Fibroblast of lung (primary cell): ENCODE results near the gene DDC. TPM values are rescaled to one million over a fixed set of nuclear protein-coding genes. Genes with fewer than 3 reads are reported as not detected.

ENCODE experiments used
- DNase-seq, 2 donors: peaks; one replicate each; pipeline versions ENCODE4 v3.0.0 to v3.0.0-alpha.2; 2010; ENCODE audit warnings: low read depth in 2 of 2
- H2AFZ ChIP-seq: 2 replicates; pipeline ENCODE4 v1.5.1; 2012; ENCODE audit warnings: low read length, control low read depth, inconsistent platforms
- H3K27ac ChIP-seq: 2 replicates; pipeline ENCODE4 v1.5.1; 2011; ENCODE audit warnings: low read length, control low read depth; ENCODE audit not compliant: insufficient read depth
- H3K27me3 ChIP-seq: 2 replicates; pipeline ENCODE4 v1.5.1; 2011; ENCODE audit warnings: mild to moderate bottlenecking, low read length; ENCODE audit not compliant: control insufficient read depth, insufficient read depth
- H3K36me3 ChIP-seq: 2 replicates; pipeline ENCODE4 v1.5.1; 2011; ENCODE audit warnings: low read length; ENCODE audit not compliant: control insufficient read depth, insufficient read depth
- H3K4me1 ChIP-seq: 2 replicates; pipeline ENCODE4 v1.5.1; 2011; ENCODE audit warnings: low read length; ENCODE audit not compliant: control insufficient read depth, insufficient read depth; ENCODE audit errors: extremely low read depth
- H3K4me2 ChIP-seq: 2 replicates; pipeline ENCODE4 v1.5.1; 2011; ENCODE audit warnings: low read length, control low read depth; ENCODE audit not compliant: insufficient read depth; ENCODE audit errors: extremely low read depth
- H3K4me3 ChIP-seq, 4 experiments: fragments of 200-600 bp in 1 of 4; sonication (generic) in 1 of 4; replicated peaks in 1 of 4; 2 replicates each; pipeline ENCODE4 v1.5.1; 2011 to 2016; ENCODE audit warnings: low read length in 4 of 4, low read depth in 3 of 4, mild to moderate bottlenecking in 3 of 4, control low read depth in 2 of 4, inconsistent platforms in 1 of 4, mixed read lengths in 1 of 4; ENCODE audit not compliant: insufficient read depth in 1 of 4; ENCODE audit errors: control extremely low read depth in 1 of 4
- H3K79me2 ChIP-seq: 2 replicates; pipeline ENCODE4 v1.5.1; 2012; ENCODE audit warnings: mild to moderate bottlenecking, low read length, inconsistent platforms; ENCODE audit not compliant: control insufficient read depth, insufficient read depth
- H3K9ac ChIP-seq: 2 replicates; pipeline ENCODE4 v1.5.1; 2011; ENCODE audit warnings: mild to moderate bottlenecking, low read length, control low read depth; ENCODE audit not compliant: insufficient read depth
- H3K9me3 ChIP-seq: 2 replicates; pipeline ENCODE4 v1.5.1; 2012; ENCODE audit warnings: low read depth, low read length; ENCODE audit not compliant: control insufficient read depth, insufficient read depth
- H4K20me1 ChIP-seq: 2 replicates; pipeline ENCODE4 v1.5.1; 2011; ENCODE audit warnings: low read length; ENCODE audit not compliant: control insufficient read depth, insufficient read depth; ENCODE audit errors: extremely low read depth
- CTCF ChIP-seq, 2 donors: IDR thresholded peaks in 1 of 2; conservative IDR thresholded peaks in 1 of 2; 1 replicate in 1 of 2; 2 replicates in 1 of 2; pipeline ENCODE4 v1.5.1; 2011 to 2012; ENCODE audit warnings: low read length in 2 of 2, control low read depth in 1 of 2, inconsistent platforms in 1 of 2, low read depth in 1 of 2, mild to moderate bottlenecking in 1 of 2
- EZH2 ChIP-seq: IDR thresholded peaks from 2 replicates; pipeline ENCODE4 v1.5.1; 2012; ENCODE audit warnings: low read length, control low read depth, mild to moderate bottlenecking; ENCODE audit errors: missing control alignments
- polyA plus RNA-seq, 2 donors: library from polyadenylated mRNA; depleted of rRNA in 1 of 2; stranded (reverse) in 1 of 2; unstranded in 1 of 2; fragments of >200 nt; gene quantifications; 2 replicates each; pipeline ENCODE4 v1.2.1, GENCODE V29; 2011 to 2012; ENCODE audit warnings: missing spikeins in 1 of 2
- total RNA-seq: library from RNA; depleted of rRNA; stranded (reverse); fragments of >200 nt; gene quantifications from 2 replicates; pipeline ENCODE4 v1.2.1, GENCODE V29; 2014

Gene DDC
- total and polyA plus RNA-seq, 2 donors (not counting 1 experiment from before 2014, with no cell fraction given): not detected

GRCh38 chr7:50456371-50457123, 108.7 kb downstream of the DDC start:
- H2AFZ ChIP-seq: no peak overlapping the region
- no peaks in the 10 kb centered on the region for H3K4me1 ChIP-seq
- no peaks in the 10 kb centered on the region for H3K36me3 ChIP-seq
- H4K20me1 ChIP-seq: no peaks in the 10 kb centered on the region
- no peak overlapping the region for H3K4me3 ChIP-seq
- no peak for DNase-seq
- H3K27ac ChIP-seq: no peak overlapping the region
- no peaks in the 10 kb centered on the region for H3K79me2 ChIP-seq
- H3K9me3 ChIP-seq: no peaks in the 10 kb centered on the region
- no peak overlapping the region for H3K4me2 ChIP-seq
- peaks cover 5% of the 10 kb centered on the region for H3K27me3 ChIP-seq
- TF ChIP-seq EZH2: no peak
- H3K9ac ChIP-seq: no peak overlapping the region

- TF ChIP-seq EZH2: no peak
- no peak for TF ChIP-seq CTCF (conservative IDR thresholded peaks at IDR 0.05 in 1 of 2, IDR thresholded peaks at IDR 0.05 in 1 of 2; ENCODE audit: low read depth in 1 of 2, low read length in 2 of 2)
- no peak for DNase-seq
- H3K4me1 ChIP-seq: no peaks in the 10 kb centered on the region
- no peaks in the 10 kb centered on the region for H3K9me3 ChIP-seq
- H3K79me2 ChIP-seq: no peaks in the 10 kb centered on the region
- H3K4me2 ChIP-seq: no peak overlapping the region
- no peak overlapping the region for H3K4me3 ChIP-seq
- peaks cover 5% of the 10 kb centered on the region for H3K27me3 ChIP-seq
- H2AFZ ChIP-seq: no peak overlapping the region
- no peaks in the 10 kb centered on the region for H3K36me3 ChIP-seq
- no peak overlapping the region for H3K9ac ChIP-seq
- H3K27ac ChIP-seq: no peak overlapping the region
- H4K20me1 ChIP-seq: no peaks in the 10 kb centered on the region
These were observed 109.5 kb downstream of the DDC start for GRCh38 chr7:50455658-50456057.

GRCh38 chr7:50454968-50455367, 110.2 kb downstream of the DDC start:
- Histone ChIP-seq H3K36me3 (no peaks in the 10 kb centered on the region), H3K9ac (no peak overlapping the region), H4K20me1 (no peaks in the 10 kb centered on the region), H3K27me3 (peaks cover 5% of the 10 kb centered on the region), H3K4me1 (no peaks in the 10 kb centered on the region), H3K79me2 (peaks cover 4% of the 10 kb centered on the region), H3K4me3 (no peak overlapping the region), H3K27ac (no peak overlapping the region), H3K9me3 (no peaks in the 10 kb centered on the region), H2AFZ (no peak overlapping the region), H3K4me2 (no peak overlapping the region)
- DNase-seq: no peak
- TF ChIP-seq EZH2 (no peak), CTCF (conservative IDR thresholded peaks at IDR 0.05 in 1 of 2, IDR thresholded peaks at IDR 0.05 in 1 of 2; ENCODE audit: low read depth in 1 of 2, low read length in 2 of 2) (no peak)
